K562 (cell line): Measurements from ENCODE around the gene BACE2.

Source experiments
- CTCF ChIP-seq, 3 experiments: IDR thresholded peaks in 2 of 3; conservative IDR thresholded peaks in 1 of 3; 2 replicates each; pipeline ENCODE4 v1.5.1; 2011 to 2012; ENCODE audit warnings: low read length in 3 of 3, mild to moderate bottlenecking in 3 of 3, control low read depth in 2 of 3, improper control_type of control experiment in 1 of 3, inconsistent platforms in 1 of 3, low read depth in 1 of 3, mixed read lengths in 1 of 3, moderate library complexity in 1 of 3; ENCODE audit not compliant: insufficient read depth in 2 of 3
- GABPA ChIP-seq: fragments of 200-800 bp; sonication (Bioruptor generic); conservative IDR thresholded peaks from 2 replicates; pipeline ENCODE4 v1.6.1; 2016; ENCODE audit warnings: low read depth, missing genetic modification characterization, missing compliant biosample characterization
- HMGXB4 ChIP-seq: sonication (generic); formaldehyde crosslinking; IDR thresholded peaks from 2 replicates; pipeline ENCODE4 v1.8.1; 2023; ENCODE audit warnings: mild to moderate bottlenecking, missing genetic modification reagents
- NFIC ChIP-seq: fragments of 450-650 bp; IDR thresholded peaks from 2 replicates; pipeline ENCODE4 v1.6.1; 2017; ENCODE audit warnings: mild to moderate bottlenecking, inconsistent platforms
- NFRKB ChIP-seq: fragments of 450-650 bp; IDR thresholded peaks from 2 replicates; pipeline ENCODE4 v1.6.1; 2016; ENCODE audit warnings: low read depth
- NR3C1 ChIP-seq: sonication (generic); formaldehyde crosslinking; IDR thresholded peaks from 2 replicates; pipeline ENCODE4 v1.8.1; 2022; ENCODE audit warnings: missing genetic modification reagents
- PTRF ChIP-seq: fragments of 450-650 bp; IDR thresholded peaks from 2 replicates; pipeline ENCODE4 v1.6.1; 2016; ENCODE audit warnings: mild to moderate bottlenecking, missing genetic modification characterization, missing compliant biosample characterization
- YY1 ChIP-seq, 3 experiments: IDR thresholded peaks; 2 replicates each; pipeline ENCODE4 v1.6.1; 2011; ENCODE audit warnings: low read length in 2 of 3, mild to moderate bottlenecking in 2 of 3, moderate library complexity in 2 of 3, borderline replicate concordance in 1 of 3, control low read depth in 1 of 3, low read depth in 1 of 3; ENCODE audit not compliant: insufficient read depth in 3 of 3, insufficient replicate concordance in 2 of 3, control insufficient read depth in 1 of 3, insufficient read length in 1 of 3; ENCODE audit errors: extremely low read depth in 1 of 3
- ZBTB40 ChIP-seq, 2 experiments: fragments of 450-650 bp in 1 of 2; sonication (generic) in 1 of 2; formaldehyde crosslinking in 1 of 2; IDR thresholded peaks; 2 replicates each; pipeline versions ENCODE4 v1.7.1 to v1.9.0; 2016 to 2022; ENCODE audit warnings: inconsistent platforms in 1 of 2, mild to moderate bottlenecking in 1 of 2, missing genetic modification reagents in 1 of 2
- ZNF24 ChIP-seq: fragments of 450-650 bp; IDR thresholded peaks from 2 replicates; pipeline ENCODE4 v1.6.1; 2016

- no peak for TF ChIP-seq NFIC
- no peak for TF ChIP-seq CTCF (IDR thresholded peaks at IDR 0.05 in 2 of 3, conservative IDR thresholded peaks at IDR 0.05 in 1 of 3; ENCODE audit: insufficient read depth in 2 of 3, low read depth in 1 of 3, low read length in 3 of 3)
- TF ChIP-seq ZBTB40 (IDR thresholded peaks at IDR 0.05): no peak
- no peak for TF ChIP-seq ZBTB40 (CRISPR knock-in tag; IDR thresholded peaks at IDR 0.05)
- no peak for TF ChIP-seq GABPA (tag)
- no peak for TF ChIP-seq ZNF24
- TF ChIP-seq NFRKB: no peak
- TF ChIP-seq HMGXB4 (CRISPR knock-in tag): no peak
- TF ChIP-seq PTRF (tag): no peak
- no peak for TF ChIP-seq NR3C1 (CRISPR knock-in tag)
- TF ChIP-seq YY1 (IDR thresholded peaks at IDR 0.05; ENCODE audit: borderline replicate concordance in 1 of 3, control insufficient read depth in 1 of 3, extremely low read depth in 1 of 3, insufficient read depth in 3 of 3, insufficient read length in 1 of 3, insufficient replicate concordance in 2 of 3, low read depth in 1 of 3, low read length in 2 of 3): no peak
Observed at GRCh38 chr21:41120997-41121396, 47.0 kb upstream of the BACE2 start.
